GM20000 (cell line): ENCODE data around the gene CPB2.

Source experiments
- DNase-seq: peaks from one replicate; pipeline ENCODE4 v3.0.0; 2012; ENCODE audit warnings: low spot score
- CTCF ChIP-seq: IDR thresholded peaks from 2 replicates; pipeline ENCODE4 v1.5.1; 2012; ENCODE audit warnings: mild to moderate bottlenecking, control low read depth; ENCODE audit errors: extremely low read depth, missing control alignments

CPB2 gene

DNA sequence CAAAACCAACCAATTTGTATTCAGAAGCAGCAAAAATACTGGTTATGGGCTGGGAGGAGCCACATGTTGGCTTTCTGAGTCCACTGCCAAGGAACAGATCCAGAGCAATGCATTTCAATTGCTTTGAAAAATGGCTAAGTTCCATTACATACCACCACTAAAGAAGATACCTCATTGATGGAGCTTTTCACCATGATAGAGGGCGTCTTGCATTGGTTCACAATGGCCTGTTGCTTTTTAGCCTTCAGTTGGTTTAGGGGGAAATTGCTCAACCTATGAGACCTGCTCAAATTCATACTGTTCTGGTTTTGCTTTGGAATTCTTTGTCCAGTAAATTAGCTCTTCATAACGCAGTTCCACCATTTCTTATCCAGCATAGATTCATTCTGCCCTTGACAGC, 21.2 kb upstream of the CPB2 start:
- no peak for DNase-seq
- TF ChIP-seq CTCF = no peak

DNA sequence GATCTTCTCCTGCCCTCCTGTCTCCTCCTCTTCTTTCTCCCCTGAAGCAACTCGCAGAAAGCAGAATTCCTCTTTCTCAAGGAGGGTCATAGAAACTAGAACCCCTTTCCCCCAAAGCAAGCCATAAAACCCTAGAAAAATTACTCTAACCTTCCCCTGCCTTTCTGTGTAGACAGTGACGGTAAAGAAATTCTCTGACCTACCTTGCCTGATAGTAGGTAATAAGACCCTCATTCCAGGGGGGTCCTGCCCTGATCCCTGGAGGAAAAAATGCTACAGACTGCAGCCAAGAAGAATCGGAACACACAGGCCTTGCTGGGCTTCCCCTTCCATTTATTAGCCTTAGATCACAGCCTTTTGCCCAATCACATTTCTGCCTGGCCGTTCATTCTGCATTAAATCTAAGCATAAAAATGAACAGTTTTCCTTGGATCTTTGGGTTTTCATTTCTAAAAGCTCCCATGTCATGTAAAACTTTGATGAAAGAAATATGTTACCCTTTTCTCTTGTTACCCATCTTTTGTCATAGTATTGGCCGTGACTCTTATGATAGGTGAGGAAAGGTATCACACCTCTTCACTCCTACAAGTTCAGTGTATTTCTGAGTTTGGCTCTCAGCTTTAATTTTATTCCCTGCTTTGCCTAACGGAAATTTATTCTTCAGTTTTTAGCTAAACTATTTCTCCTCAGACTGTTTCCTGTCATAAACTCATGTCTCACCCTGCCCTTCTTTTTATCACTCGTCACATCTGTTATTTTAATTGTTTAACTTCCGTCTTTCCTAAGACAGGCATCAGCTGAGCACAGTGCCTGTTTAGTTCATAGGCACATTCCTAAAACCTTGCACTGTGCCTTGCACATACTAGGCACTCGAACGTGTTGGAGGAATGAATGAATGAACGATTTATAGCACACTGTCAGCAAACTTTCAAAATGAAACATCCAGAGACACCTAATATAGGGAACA, 20.4 kb upstream of the CPB2 start:
- DNase-seq = no peak

DNA sequence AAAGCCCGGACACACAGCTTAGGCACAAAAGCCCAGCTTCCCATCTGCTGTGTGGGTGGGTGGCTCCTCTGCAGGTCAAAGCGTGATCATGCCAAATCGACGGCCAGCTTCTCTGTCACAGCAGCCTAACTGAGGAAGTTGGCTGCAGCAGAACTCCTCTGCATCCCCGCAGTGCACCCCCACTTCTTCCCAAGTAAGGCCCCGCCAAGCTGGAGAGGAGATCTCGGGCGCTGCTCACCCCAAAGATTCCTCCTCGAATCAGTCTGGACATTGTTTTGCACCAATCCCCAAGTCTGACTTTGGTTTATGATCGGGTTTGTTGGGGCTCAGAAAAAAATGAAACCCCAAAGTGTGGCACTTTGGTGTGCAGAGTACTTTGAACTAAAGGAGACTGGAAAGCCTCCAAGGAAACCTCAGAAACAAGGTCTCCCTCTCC, 19.7 kb upstream of the CPB2 start:
- TF ChIP-seq CTCF = no peak
- peak; percentile 17 for DNase-seq

More for the DNA sequence above, 20.4 kb upstream of the CPB2 start:
- TF ChIP-seq CTCF = no peak

- no peak for DNase-seq
- TF ChIP-seq CTCF = no peak
Measured at GRCh38 chr13:46122304-46122703, 17.5 kb upstream of the CPB2 start.

DNA sequence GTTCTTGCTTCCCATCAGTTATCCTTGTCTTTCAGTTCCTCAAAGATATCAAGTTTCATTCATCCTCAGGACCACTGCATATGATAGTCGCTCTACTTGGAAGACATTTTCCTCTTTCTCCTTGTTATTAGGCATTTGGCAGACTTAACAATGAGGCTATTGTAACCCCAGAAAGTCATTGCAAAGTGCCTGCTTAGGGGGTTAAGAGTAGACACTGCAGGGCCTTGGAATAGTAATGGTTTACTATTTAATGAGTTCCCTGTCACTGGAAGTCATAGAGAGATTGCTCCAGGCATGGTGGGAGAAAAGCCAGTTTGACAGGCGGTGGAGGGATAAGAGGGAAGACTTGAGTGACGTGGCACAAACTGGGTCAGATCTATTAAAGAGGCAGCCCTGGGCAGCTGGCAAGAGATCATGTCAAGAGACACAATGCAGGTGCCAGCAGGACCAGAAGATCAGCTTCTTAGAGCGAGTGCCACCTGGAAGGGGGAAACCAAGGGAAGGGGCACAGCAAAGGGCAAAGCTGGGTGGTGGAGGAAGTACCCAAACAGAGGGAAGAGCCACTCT, 16.8 kb upstream of the CPB2 start:
- TF ChIP-seq CTCF = no peak
- no peak for DNase-seq

- no peak for TF ChIP-seq CTCF
- no peak for DNase-seq
Measured at GRCh38 chr13:46121033-46121432, 16.2 kb upstream of the CPB2 start.

DNA sequence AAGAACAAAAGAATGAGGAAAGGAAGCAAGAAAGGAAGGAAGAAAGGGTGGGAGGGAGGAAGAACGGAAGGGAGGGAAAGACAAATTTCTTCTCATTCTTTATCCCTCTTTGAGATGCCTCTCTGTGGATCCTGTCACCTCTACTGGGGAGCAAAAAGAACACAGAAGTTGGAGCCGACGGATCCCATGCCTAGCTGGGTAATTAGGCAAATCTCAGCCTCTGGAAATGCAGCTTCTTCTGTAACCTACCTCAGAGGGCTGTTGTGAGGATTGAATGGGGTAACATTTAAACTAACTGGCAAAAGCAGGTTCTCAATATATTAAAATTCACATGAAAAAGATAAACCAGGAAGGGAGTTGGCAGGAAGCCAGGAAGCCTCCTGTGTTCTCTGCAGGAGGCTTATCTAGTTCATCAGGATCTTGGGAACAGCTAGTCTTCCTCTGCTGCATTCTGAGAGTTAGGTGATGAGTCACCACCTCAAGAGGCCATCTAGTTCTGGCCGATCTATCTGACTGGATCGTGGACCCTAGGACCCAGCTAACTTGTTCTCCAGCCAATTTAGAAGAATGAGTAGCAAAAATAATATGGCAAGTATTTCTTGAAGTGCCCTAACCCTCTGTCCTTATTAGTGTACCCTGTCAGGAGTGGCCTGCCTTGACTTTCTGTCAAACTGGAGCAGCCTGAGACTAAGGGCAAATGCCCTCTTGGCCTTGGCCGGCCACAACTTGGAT, 15.2 kb upstream of the CPB2 start:
- TF ChIP-seq CTCF = no peak
- DNase-seq = no peak
